GM12878 (cell line): ENCODE measurements around the gene SYNDIG1.

Source experiments
- ESRRA ChIP-seq: IDR thresholded peaks from 2 replicates; pipeline ENCODE4 v1.6.1; 2012; ENCODE audit warnings: mild to moderate bottlenecking, low read length, improper control_type of control experiment
- MEF2A ChIP-seq: IDR thresholded peaks from 2 replicates; pipeline ENCODE4 v1.6.1; 2011; ENCODE audit warnings: low read depth, mild to moderate bottlenecking, low read length, moderate library complexity; ENCODE audit not compliant: insufficient read depth
- POLR2A ChIP-seq: IDR thresholded peaks from 2 replicates; pipeline ENCODE4 v1.6.1; 2011; ENCODE audit warnings: low read depth, mild to moderate bottlenecking, low read length
- RELA ChIP-seq: fragments of 450-650 bp; IDR thresholded peaks from 2 replicates; pipeline ENCODE4 v1.8.0; 2014; ENCODE audit warnings: borderline replicate concordance; ENCODE audit not compliant: partially characterized antibody
- RFX5 ChIP-seq: IDR thresholded peaks from 2 replicates; pipeline ENCODE4 v1.6.1; 2011; ENCODE audit warnings: low read depth, low read length, improper control_type of control experiment
- SIN3A ChIP-seq: IDR thresholded peaks from 2 replicates; pipeline ENCODE4 v1.6.1; 2012; ENCODE audit warnings: low read depth, low read length, improper control_type of control experiment
- ZNF274 ChIP-seq: IDR thresholded peaks from one replicate; pipeline ENCODE4 v1.8.0; 2011; ENCODE audit not compliant: insufficient read length, insufficient read depth
- TF ChIP-seq, protein P1 (sequence below), 3 experiments: IDR thresholded peaks in 2 of 3; conservative IDR thresholded peaks in 1 of 3; 2 replicates each; pipeline ENCODE4 v1.5.1; 2011; ENCODE audit warnings: low read depth in 3 of 3, low read length in 3 of 3, mild to moderate bottlenecking in 3 of 3, control low read depth in 2 of 3, moderate library complexity in 2 of 3, inconsistent platforms in 1 of 3, mixed read lengths in 1 of 3; ENCODE audit not compliant: control insufficient read depth in 2 of 3, insufficient read depth in 1 of 3; ENCODE audit errors: extremely low read depth in 1 of 3

DNA sequence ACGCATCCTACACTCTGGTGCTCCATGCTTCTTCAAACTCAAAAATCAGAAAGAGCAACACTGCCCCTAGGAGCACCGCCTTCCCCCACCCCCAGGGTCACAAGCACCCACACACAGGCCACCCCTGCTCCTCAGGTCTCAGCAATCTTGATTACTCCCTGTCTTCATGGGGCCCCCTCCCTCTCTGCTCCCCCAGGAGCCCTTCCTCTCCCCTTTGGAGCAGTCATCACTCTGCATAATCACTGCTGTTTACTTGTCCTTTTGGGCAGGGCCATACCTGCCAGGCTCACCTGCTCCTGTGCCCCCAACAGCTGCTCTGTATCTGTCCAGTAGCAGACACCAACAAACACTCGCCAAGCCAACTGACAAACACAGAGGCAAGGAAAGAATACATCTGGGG lies 7.6 kb upstream of the SYNDIG1 start:
- TF ChIP-seq, protein P1, sequence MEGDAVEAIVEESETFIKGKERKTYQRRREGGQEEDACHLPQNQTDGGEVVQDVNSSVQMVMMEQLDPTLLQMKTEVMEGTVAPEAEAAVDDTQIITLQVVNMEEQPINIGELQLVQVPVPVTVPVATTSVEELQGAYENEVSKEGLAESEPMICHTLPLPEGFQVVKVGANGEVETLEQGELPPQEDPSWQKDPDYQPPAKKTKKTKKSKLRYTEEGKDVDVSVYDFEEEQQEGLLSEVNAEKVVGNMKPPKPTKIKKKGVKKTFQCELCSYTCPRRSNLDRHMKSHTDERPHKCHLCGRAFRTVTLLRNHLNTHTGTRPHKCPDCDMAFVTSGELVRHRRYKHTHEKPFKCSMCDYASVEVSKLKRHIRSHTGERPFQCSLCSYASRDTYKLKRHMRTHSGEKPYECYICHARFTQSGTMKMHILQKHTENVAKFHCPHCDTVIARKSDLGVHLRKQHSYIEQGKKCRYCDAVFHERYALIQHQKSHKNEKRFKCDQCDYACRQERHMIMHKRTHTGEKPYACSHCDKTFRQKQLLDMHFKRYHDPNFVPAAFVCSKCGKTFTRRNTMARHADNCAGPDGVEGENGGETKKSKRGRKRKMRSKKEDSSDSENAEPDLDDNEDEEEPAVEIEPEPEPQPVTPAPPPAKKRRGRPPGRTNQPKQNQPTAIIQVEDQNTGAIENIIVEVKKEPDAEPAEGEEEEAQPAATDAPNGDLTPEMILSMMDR (IDR thresholded peaks at IDR 0.05 in 2 of 3, conservative IDR thresholded peaks at IDR 0.05 in 1 of 3; ENCODE audit: control insufficient read depth in 2 of 3, extremely low read depth in 1 of 3, insufficient read depth in 1 of 3, low read depth in 3 of 3, low read length in 3 of 3), result no peak
- TF ChIP-seq POLR2A (no peak), SIN3A (no peak), ESRRA (no peak), RFX5 (no peak), ZNF274 (no peak), RELA (no peak), MEF2A (no peak)
